SKM-1 (cell line): Measurements from ENCODE around the gene SYCP2.
A peak's percentile ranks its signal among the peaks of the same experiment; 100 is the strongest.
"Not testable (repeated sequence)": the region's sequence is repeated elsewhere in the genome, so short reads cannot be mapped to it uniquely, and the experiment has no call there.

ENCODE experiments used
- DNase-seq: peaks from one replicate; lab custom pipeline; 2025; ENCODE audit not compliant: unreplicated experiment; lab: John Stamatoyannopoulos, UW

Gene SYCP2

DNA sequence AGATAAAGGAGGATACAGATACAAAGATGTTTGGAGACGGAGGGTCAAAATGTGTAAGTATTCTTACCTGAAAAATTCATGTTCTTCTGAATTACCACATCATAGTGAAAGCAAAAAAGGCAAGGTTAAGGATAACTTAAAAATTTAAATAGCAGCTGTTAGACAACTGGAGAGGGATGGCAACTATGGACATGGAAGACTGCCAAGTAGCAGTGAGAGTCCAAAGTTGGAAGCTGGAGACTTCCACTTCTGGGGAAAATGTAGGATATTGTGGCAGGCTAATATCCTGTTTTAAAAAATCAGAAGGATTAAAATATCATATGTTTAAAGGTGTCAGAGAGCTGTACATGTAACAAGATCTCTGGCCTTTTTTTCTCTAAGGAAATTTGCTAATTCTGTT lies 29.8 kb downstream of the SYCP2 start:
- no peak for DNase-seq

DNA sequence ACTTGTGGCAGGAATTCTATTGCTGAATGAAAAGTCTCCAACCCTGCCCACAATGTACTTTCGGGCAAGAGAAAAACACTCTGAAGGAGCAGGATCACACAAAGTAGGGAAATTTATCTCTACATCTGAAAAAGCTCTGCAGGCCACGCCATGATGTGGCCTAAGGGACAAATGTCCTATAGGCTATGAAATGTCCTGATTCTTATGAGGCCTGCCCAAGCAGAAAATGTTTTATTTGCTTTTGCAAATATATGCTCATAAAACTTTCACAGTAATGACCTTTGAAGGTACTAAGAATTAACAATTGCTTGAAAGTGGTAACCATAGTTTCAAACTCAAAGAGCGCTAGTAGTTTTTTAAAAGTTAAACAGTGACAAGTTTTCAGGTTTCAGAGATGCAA lies 31.0 kb downstream of the SYCP2 start:
- DNase-seq, result no peak

DNA sequence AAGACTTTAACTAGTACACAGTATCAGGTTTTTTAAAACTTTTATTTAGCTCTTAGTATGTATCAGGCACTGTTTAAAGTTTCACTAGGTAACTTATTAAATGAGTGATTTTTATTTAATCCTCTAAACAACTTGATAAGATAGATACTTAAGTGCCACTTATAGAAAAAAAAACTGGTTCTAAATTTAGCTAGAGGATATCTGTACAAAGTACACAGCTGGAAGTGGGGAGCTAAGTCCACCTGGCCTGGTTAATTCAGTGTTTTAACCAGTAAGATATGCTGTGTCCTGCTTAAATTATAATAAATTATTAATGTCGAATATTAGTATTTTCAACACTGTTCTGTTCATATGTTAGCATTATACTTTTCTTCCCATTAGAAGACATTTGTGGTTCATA lies 37.5 kb downstream of the SYCP2 start:
- no peak for DNase-seq

GRCh38 chr20:59891581-59891980 lies 41.9 kb downstream of the SYCP2 start:
- no peak for DNase-seq

- DNase-seq, result not testable (repeated sequence)
These were observed 43.4 kb downstream of the SYCP2 start for GRCh38 chr20:59890035-59890434.

- DNase-seq, result no peak
These were observed 45.4 kb downstream of the SYCP2 start for GRCh38 chr20:59888050-59888449.

DNA sequence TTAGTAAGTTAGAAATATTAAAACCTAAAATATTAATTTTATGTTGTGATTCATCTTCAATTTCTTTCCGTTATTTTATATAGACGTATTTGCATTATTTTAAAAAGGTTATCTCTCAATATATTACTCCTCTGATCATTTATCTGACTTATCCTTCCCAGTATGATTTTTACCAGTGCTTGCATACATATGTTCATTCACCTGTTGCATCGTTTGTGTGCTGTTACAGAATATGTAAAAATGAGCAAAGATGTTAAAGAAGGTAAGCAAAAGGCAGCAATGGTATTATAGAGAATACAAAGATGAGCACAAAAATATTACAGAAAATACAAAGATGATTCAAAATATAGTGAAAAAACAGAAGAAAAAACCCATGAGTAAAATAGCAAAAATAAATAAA lies 48.9 kb downstream of the SYCP2 start:
- DNase-seq, result no peak

- DNase-seq, result no peak
These were observed 53.2 kb downstream of the SYCP2 start for GRCh38 chr20:59880198-59880597.

- DNase-seq, result no peak
These were observed 60.0 kb downstream of the SYCP2 start for GRCh38 chr20:59873409-59873808.

GRCh38 chr20:59871096-59871495 lies 62.3 kb downstream of the SYCP2 start:
- DNase-seq, result no peak

- DNase-seq, result no peak
These were observed 67.1 kb downstream of the SYCP2 start for GRCh38 chr20:59866338-59866737.

DNA sequence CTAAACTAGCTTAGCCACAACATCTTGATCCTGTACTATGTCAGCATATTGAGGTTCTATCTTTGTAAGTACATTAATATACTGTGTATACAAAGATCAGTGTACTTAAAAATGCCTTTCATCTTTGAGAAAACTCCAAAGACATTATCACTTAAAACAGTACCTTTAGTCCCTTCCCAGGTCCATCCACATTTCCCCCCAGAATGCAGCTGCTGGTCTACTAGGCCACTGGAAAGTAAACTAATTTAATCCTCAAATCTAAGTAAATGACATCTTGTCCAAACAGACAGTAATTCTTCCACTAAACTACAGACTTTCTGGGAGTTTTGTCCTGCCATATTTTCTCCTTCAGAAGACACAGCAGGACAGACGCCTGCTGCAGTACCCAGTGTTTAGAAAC lies 68.7 kb downstream of the SYCP2 start:
- no peak for DNase-seq

GRCh38 chr20:59863058-59863457 lies 70.4 kb downstream of the SYCP2 start:
- DNase-seq, result no peak

DNA sequence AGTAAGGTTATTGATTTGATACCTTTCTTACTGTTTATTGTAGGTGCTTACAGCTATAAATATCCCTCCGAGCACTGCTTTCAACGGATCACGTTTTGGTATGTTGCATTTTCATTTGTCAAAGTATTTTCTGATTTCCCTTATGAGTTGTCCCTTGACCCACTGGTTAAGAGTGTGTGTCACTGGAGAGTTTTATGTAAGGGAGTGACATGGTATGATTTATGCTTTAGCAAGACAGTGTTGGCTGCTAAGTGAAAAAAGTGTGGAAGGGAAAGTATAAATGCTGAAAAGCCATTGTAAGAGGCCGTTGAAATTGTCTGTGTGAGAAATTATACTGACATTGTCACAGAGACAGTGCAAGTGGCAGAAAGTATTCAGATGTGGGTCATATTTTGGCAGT lies 72.0 kb downstream of the SYCP2 start:
- DNase-seq, result no peak

DNA sequence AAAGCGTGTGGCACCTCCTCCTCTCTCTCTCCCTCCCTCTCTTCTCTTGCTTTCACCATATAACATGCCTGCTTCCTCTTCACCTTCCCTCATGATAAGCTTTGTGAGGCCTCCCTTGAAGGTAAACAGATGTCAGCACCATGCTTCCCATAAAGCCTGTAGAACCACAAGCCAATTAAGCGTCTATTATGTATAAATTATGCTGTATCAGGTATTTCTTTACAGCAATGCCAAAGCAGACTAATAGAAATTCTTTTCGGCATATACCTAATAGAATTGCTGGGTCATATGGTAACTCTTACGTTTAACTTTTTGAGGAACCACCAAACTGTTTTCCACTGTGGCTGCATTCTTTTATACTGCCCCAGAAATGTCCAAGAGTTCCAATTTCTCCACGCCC lies 75.0 kb downstream of the SYCP2 start:
- DNase-seq, result no peak

DNA sequence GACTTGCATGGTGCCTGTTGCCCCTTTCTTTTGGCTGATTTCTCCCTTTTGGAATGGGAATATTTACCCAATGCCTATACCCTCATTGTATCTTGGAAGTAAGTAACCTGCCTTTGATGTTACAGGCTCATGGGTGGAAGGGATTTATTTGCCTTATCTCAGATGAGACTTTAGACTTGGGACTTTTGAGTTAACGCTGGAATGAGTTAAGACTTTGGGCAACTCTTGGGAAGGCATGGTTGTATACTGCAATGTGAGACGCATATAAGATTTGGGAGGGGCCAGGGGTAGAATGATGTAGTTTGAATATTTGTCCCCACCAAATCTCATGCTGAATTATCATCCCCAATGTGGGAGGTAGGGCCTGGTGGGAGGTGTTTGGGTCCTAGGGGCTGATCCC lies 75.5 kb downstream of the SYCP2 start:
- no peak for DNase-seq

GRCh38 chr20:59856941-59857340 lies 76.5 kb downstream of the SYCP2 start:
- peak; percentile 1 for DNase-seq

DNA sequence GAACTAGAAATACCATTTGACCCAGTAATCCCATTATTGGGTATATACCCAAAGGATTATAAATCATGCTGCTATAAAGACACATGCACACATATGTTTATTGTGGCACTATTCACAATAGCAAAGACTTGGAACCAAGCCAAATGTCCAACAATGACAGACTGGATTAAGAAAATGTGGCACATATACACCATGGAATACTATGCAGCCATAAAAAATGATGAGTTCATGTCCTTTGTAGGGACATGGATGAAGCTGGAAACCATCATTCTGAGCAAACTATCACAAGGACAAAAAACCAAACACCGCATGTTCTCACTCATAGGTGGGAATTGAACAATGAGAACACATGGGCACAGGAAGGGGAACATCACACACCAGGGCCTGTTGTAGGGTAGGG lies 76.9 kb downstream of the SYCP2 start:
- DNase-seq, result not testable (repeated sequence)

GRCh38 chr20:59850018-59850641 lies 83.3 kb downstream of the SYCP2 start:
- DNase-seq, result peak; percentile 19

DNA sequence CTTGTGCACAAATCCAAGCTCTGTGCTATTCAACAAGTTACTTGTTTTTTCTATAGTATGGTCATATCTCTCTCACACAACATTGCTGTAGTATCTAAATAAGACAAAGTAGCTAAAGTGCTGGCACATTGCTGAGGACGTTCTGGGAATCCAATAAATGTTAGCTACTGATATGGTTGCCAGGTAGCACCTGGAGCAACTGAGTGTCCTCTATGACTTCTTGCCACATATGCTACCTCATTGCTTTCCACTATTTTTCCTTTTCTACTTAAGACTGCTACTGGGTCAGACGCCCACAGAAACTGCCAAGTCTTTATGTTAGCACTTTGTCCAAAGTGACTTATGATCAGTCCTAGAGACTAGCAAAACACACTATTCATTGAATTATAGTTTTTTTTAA lies 85.3 kb downstream of the SYCP2 start:
- DNase-seq, result no peak

- no peak for DNase-seq
These were observed 88.0 kb downstream of the SYCP2 start for GRCh38 chr20:59845472-59845871.

- DNase-seq, result no peak
These were observed 94.0 kb downstream of the SYCP2 start for GRCh38 chr20:59839400-59839799.

DNA sequence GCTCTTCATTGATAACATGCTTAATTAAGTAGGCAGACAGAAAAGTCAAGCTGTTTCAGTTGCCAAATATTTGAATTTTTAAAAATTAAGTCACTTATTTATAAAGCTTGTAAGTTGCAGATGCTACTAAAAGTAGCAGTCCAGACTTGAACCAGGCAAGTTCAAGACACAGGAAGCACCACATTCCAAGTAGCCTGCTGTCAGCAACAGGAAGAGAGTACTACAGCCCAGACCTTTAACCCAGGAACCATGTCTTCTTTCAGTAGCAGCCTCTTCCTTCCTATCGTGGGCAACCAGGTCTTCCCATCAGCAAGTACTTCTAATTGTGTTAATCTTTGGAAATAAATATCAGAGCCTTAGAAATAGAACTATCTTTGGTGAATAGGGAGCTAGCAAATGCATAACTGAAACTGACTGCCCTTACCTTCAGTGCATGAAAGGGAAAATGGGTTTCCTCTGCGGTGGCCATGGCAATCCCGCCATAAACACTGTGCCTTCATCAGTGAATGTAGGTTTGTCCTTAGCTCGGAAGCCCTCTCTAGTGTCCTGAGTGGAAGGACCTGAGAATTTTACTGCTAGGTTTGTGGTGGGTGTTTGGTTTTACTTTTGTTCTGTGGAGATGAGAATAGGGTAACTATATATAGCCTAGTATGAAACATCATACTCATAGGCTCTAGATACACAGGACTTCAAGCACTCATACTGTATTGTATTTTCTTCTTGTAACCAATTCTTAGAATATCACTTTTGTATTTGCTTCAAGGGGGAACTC lies 95.6 kb downstream of the SYCP2 start:
- no peak for DNase-seq
